T-helper 1 cell treated with Interleukin-12 subunit alpha and Interleukin-12 subunit beta and Interleukin-4 antibody, amounts not matched to agents 30 μg/mL and 1 μg/mL, for 36 hours (primary cell): ENCODE results near the gene CREB3L2.
A peak's percentile ranks its signal among the peaks of the same experiment; 100 is the strongest.
"Not testable (repeated sequence)": the region's sequence is repeated elsewhere in the genome, so short reads cannot be mapped to it uniquely, and the experiment has no call there.

Experiments
- H3K27ac Mint-ChIP-seq: one replicate; pipeline ENCODE4 v1.8.0; 2021; ENCODE audit warnings: mild to moderate bottlenecking, mixed read lengths
- H3K27me3 Mint-ChIP-seq: one replicate; pipeline ENCODE4 v1.8.0; 2021; ENCODE audit warnings: low read depth, mixed read lengths
- H3K36me3 Mint-ChIP-seq: one replicate; pipeline ENCODE4 v1.8.0; 2021; ENCODE audit warnings: low read depth, mixed read lengths
- H3K4me1 Mint-ChIP-seq: one replicate; pipeline ENCODE4 v1.8.0; 2021; ENCODE audit warnings: low read depth, mixed read lengths
- H3K4me3 Mint-ChIP-seq: one replicate; pipeline ENCODE4 v1.8.0; 2021; ENCODE audit warnings: mild to moderate bottlenecking, moderate library complexity, mixed read lengths
- H3K9me3 Mint-ChIP-seq: one replicate; pipeline ENCODE4 v1.8.0; 2021; ENCODE audit warnings: mixed read lengths

Gene CREB3L2

GRCh38 chr7:138024765-138025164 is 22.9 kb upstream of the CREB3L2 start:
- H3K9me3 Mint-ChIP-seq, result peaks cover 15% of the 10 kb centered on the region
- no peak overlapping the region for H3K27ac Mint-ChIP-seq
- H3K4me3 Mint-ChIP-seq, result no peak overlapping the region
- H3K4me1 Mint-ChIP-seq, result peaks cover 4% of the 10 kb centered on the region
- H3K36me3 Mint-ChIP-seq, result peaks cover 6% of the 10 kb centered on the region
- H3K27me3 Mint-ChIP-seq, result peaks cover 24% of the 10 kb centered on the region

- H3K4me1 Mint-ChIP-seq, result peaks cover 4% of the 10 kb centered on the region
- peaks cover 24% of the 10 kb centered on the region for H3K27me3 Mint-ChIP-seq
- peaks cover 15% of the 10 kb centered on the region for H3K9me3 Mint-ChIP-seq
- H3K4me3 Mint-ChIP-seq, result no peak overlapping the region
- H3K36me3 Mint-ChIP-seq, result peaks cover 6% of the 10 kb centered on the region
- no peak overlapping the region for H3K27ac Mint-ChIP-seq
Measured at GRCh38 chr7:138024343-138024691, 22.4 kb upstream of the CREB3L2 start.

GRCh38 chr7:138023618-138024342 is 21.9 kb upstream of the CREB3L2 start:
- H3K27ac Mint-ChIP-seq, result peak overlapping the region; percentile 58
- H3K4me3 Mint-ChIP-seq, result no peak overlapping the region
- peaks cover 6% of the 10 kb centered on the region for H3K36me3 Mint-ChIP-seq
- H3K27me3 Mint-ChIP-seq, result peaks cover 19% of the 10 kb centered on the region
- peaks cover 4% of the 10 kb centered on the region for H3K4me1 Mint-ChIP-seq
- H3K9me3 Mint-ChIP-seq, result peaks cover 15% of the 10 kb centered on the region

- H3K27ac Mint-ChIP-seq, result no peak overlapping the region
- no peak overlapping the region for H3K4me3 Mint-ChIP-seq
- H3K27me3 Mint-ChIP-seq, result peaks cover 7% of the 10 kb centered on the region
- peaks cover 6% of the 10 kb centered on the region for H3K36me3 Mint-ChIP-seq
- H3K9me3 Mint-ChIP-seq, result peaks cover 15% of the 10 kb centered on the region
- H3K4me1 Mint-ChIP-seq, result peaks cover 4% of the 10 kb centered on the region
Measured at GRCh38 chr7:138021889-138022288, 20.0 kb upstream of the CREB3L2 start.

- H3K4me3 Mint-ChIP-seq, result no peak overlapping the region
- H3K27me3 Mint-ChIP-seq, result peaks cover 8% of the 10 kb centered on the region
- no peak overlapping the region for H3K27ac Mint-ChIP-seq
- H3K4me1 Mint-ChIP-seq, result no peaks in the 10 kb centered on the region
- H3K36me3 Mint-ChIP-seq, result peaks cover 3% of the 10 kb centered on the region
- peaks cover 4% of the 10 kb centered on the region for H3K9me3 Mint-ChIP-seq
Measured at GRCh38 chr7:138017992-138018391, 16.1 kb upstream of the CREB3L2 start.

- no peaks in the 10 kb centered on the region for H3K36me3 Mint-ChIP-seq
- no peaks in the 10 kb centered on the region for H3K9me3 Mint-ChIP-seq
Measured at GRCh38 chr7:138015096-138015495, 13.2 kb upstream of the CREB3L2 start.

GRCh38 chr7:138014686-138015085 is 12.8 kb upstream of the CREB3L2 start:
- no peaks in the 10 kb centered on the region for H3K4me1 Mint-ChIP-seq
- peaks cover 17% of the 10 kb centered on the region for H3K27me3 Mint-ChIP-seq
- no peak overlapping the region for H3K4me3 Mint-ChIP-seq
- no peak overlapping the region for H3K27ac Mint-ChIP-seq
- H3K9me3 Mint-ChIP-seq, result no peaks in the 10 kb centered on the region
- no peaks in the 10 kb centered on the region for H3K36me3 Mint-ChIP-seq

More at GRCh38 chr7:138015096-138015495, 13.2 kb upstream of the CREB3L2 start:
- Mint-ChIP-seq H3K4me3 (no peak overlapping the region), H3K4me1 (no peaks in the 10 kb centered on the region), H3K27me3 (peaks cover 16% of the 10 kb centered on the region), H3K27ac (no peak overlapping the region)

GRCh38 chr7:138014201-138014600 is 12.3 kb upstream of the CREB3L2 start:
- H3K4me1 Mint-ChIP-seq, H3K36me3 Mint-ChIP-seq, H3K9me3 Mint-ChIP-seq, H3K27ac Mint-ChIP-seq, H3K4me3 Mint-ChIP-seq: not testable (repeated sequence)
- peaks cover 20% of the 10 kb centered on the region for H3K27me3 Mint-ChIP-seq

- Mint-ChIP-seq H3K27ac (no peak overlapping the region), H3K27me3 (peaks cover 20% of the 10 kb centered on the region), H3K4me3 (no peak overlapping the region), H3K4me1 (peaks cover 7% of the 10 kb centered on the region), H3K36me3 (no peaks in the 10 kb centered on the region), H3K9me3 (no peaks in the 10 kb centered on the region)
Measured at GRCh38 chr7:138009350-138009653, 7.4 kb upstream of the CREB3L2 start.

- no peak overlapping the region for H3K27ac Mint-ChIP-seq
- no peaks in the 10 kb centered on the region for H3K36me3 Mint-ChIP-seq
- peaks cover 7% of the 10 kb centered on the region for H3K4me1 Mint-ChIP-seq
- H3K4me3 Mint-ChIP-seq, result no peak overlapping the region
- peaks cover 16% of the 10 kb centered on the region for H3K27me3 Mint-ChIP-seq
- no peaks in the 10 kb centered on the region for H3K9me3 Mint-ChIP-seq
Measured at GRCh38 chr7:138008588-138009349, 6.9 kb upstream of the CREB3L2 start.

- Mint-ChIP-seq H3K27me3 (peaks cover 13% of the 10 kb centered on the region), H3K27ac (no peak overlapping the region), H3K4me1 (peaks cover 7% of the 10 kb centered on the region), H3K4me3 (no peak overlapping the region), H3K36me3 (no peaks in the 10 kb centered on the region), H3K9me3 (no peaks in the 10 kb centered on the region)
Measured at GRCh38 chr7:138008019-138008587, 6.2 kb upstream of the CREB3L2 start.

GRCh38 chr7:138006106-138006505 is 4.2 kb upstream of the CREB3L2 start:
- Mint-ChIP-seq H3K27ac (no peak overlapping the region), H3K9me3 (no peaks in the 10 kb centered on the region), H3K4me3 (no peak overlapping the region), H3K27me3 (peaks cover 5% of the 10 kb centered on the region), H3K36me3 (no peaks in the 10 kb centered on the region), H3K4me1 (peaks cover 13% of the 10 kb centered on the region)

- Mint-ChIP-seq H3K27me3 (peaks cover 5% of the 10 kb centered on the region), H3K4me1 (peaks cover 20% of the 10 kb centered on the region), H3K27ac (no peak overlapping the region), H3K36me3 (no peaks in the 10 kb centered on the region), H3K4me3 (no peak overlapping the region), H3K9me3 (no peaks in the 10 kb centered on the region)
Measured at GRCh38 chr7:138004936-138005335, 3.0 kb upstream of the CREB3L2 start.

GRCh38 chr7:138004046-138004445 is 2.2 kb upstream of the CREB3L2 start:
- Mint-ChIP-seq H3K9me3 (no peaks in the 10 kb centered on the region), H3K4me1 (peaks cover 27% of the 10 kb centered on the region), H3K27ac (no peak overlapping the region), H3K36me3 (peaks cover 4% of the 10 kb centered on the region), H3K4me3 (no peak overlapping the region), H3K27me3 (no peaks in the 10 kb centered on the region)

GRCh38 chr7:138002828-138003189 is 923 bp upstream of the CREB3L2 start:
- no peak overlapping the region for H3K4me3 Mint-ChIP-seq
- peak overlapping the region; percentile 53 for H3K27ac Mint-ChIP-seq
- H3K27me3 Mint-ChIP-seq, result no peaks in the 10 kb centered on the region
- peaks cover 7% of the 10 kb centered on the region for H3K36me3 Mint-ChIP-seq
- H3K4me1 Mint-ChIP-seq, result peaks cover 26% of the 10 kb centered on the region
- H3K9me3 Mint-ChIP-seq, result no peaks in the 10 kb centered on the region
